K562 (cell line): ENCODE results near the gene TXNRD1. TPM values are rescaled to one million over a fixed set of nuclear protein-coding genes. Genes with fewer than 3 reads are reported as not detected.

Source experiments
- ATAC-seq: fragments of 200-7000 bp; cut with Tn5 transposase; 3 replicates; pipeline ENCODE4 v1.9.1; 2020; ENCODE audit warnings: moderate library complexity
- BruUV-seq: library from RNA; stranded (reverse); fragments of 400-500 nt; replicated peaks from 2 replicates; lab custom pipeline; 2021; lab: Mats Ljungman, UMichigan
- CTCF ChIA-PET: fragments of 300-600 bp; formaldehyde crosslinking; extraction: SDS; loops from one replicate; lab custom pipeline; 2021; ENCODE audit warnings: low intra/inter-chr PET ratio; lab: Yijun Ruan, JAX
- POLR2A ChIA-PET: fragments of 300-600, 350-650 bp; sonication (Branson Sonifier 250); formaldehyde crosslinking; extraction: SDS; loops from one replicate; lab custom pipeline; 2021; ENCODE audit warnings: antibody characterized with exemption, inconsistent platforms; lab: Yijun Ruan, JAX
- DNase-seq, 4 experiments: peaks; one replicate each; pipeline versions ENCODE4 v3.0.0 to v3.0.0-alpha.2; 2011 to 2018; ENCODE audit warnings: low spot score in 3 of 4, mixed read lengths in 3 of 4; ENCODE audit errors: extremely low read depth in 1 of 4
- FAIRE-seq: peaks from 2 replicates; lab custom pipeline; 2011; peaks lifted over from hg19 to GRCh38; lab: Jason Lieb, UNC
- H2AFZ ChIP-seq: 2 replicates; pipeline ENCODE4 v1.6.0; 2011; ENCODE audit warnings: low read depth, low read length, control low read depth, inconsistent platforms
- H3K27ac ChIP-seq: fragments of 200-600 bp; 3 replicates; pipeline ENCODE4 v1.8.0; 2011; ENCODE audit warnings: low read depth, mild to moderate bottlenecking, control low read depth, inconsistent platforms, low read length, moderate library complexity, mixed read lengths; ENCODE audit errors: extremely low read depth
- H3K27me3 ChIP-seq, 2 experiments: fragments of 300-600 bp in 1 of 2; 2 replicates in 1 of 2; 3 replicates in 1 of 2; pipeline versions ENCODE4 v1.6.0 to v1.8.0; 2011; ENCODE audit warnings: inconsistent platforms in 2 of 2, low read length in 2 of 2, mild to moderate bottlenecking in 1 of 2, mixed read lengths in 1 of 2, moderate library complexity in 1 of 2; ENCODE audit not compliant: control insufficient read depth in 2 of 2, insufficient read depth in 2 of 2
- H3K36me3 ChIP-seq: fragments of 300-600 bp; 3 replicates; pipeline ENCODE4 v1.8.0; 2011; ENCODE audit warnings: mild to moderate bottlenecking, low read length, inconsistent platforms; ENCODE audit not compliant: control insufficient read depth, insufficient read depth
- H3K4me1 ChIP-seq, 2 experiments: fragments of 200-600 bp in 1 of 2; replicated peaks in 1 of 2; 2 replicates in 1 of 2; 3 replicates in 1 of 2; pipeline versions ENCODE4 v1.5.1 to v1.8.0; 2011; ENCODE audit warnings: inconsistent platforms in 2 of 2, low read length in 2 of 2, mild to moderate bottlenecking in 1 of 2, mixed read lengths in 1 of 2, moderate library complexity in 1 of 2; ENCODE audit not compliant: control insufficient read depth in 2 of 2, insufficient read depth in 2 of 2
- H3K4me2 ChIP-seq: 2 replicates; pipeline ENCODE4 v1.6.1; 2011; ENCODE audit warnings: low read length, control low read depth, inconsistent platforms, mixed read lengths; ENCODE audit not compliant: insufficient read depth
- H3K4me3 ChIP-seq: fragments of 200-600 bp; sonication (generic), shearing (Covaris generic); 2 replicates; pipeline ENCODE4 v1.5.1; 2016; ENCODE audit warnings: control low read depth, inconsistent platforms
- H3K79me2 ChIP-seq: fragments of 200-600 bp; 3 replicates; pipeline ENCODE4 v1.8.0; 2011; ENCODE audit warnings: low read length, inconsistent platforms; ENCODE audit not compliant: control insufficient read depth, insufficient read depth
- H3K9ac ChIP-seq, 2 experiments: 2 replicates each; pipeline versions ENCODE4 v1.6.0 to v1.6.1; 2011; ENCODE audit warnings: low read depth in 2 of 2, low read length in 2 of 2, control low read depth in 1 of 2, inconsistent platforms in 1 of 2, mild to moderate bottlenecking in 1 of 2, mixed read lengths in 1 of 2; ENCODE audit not compliant: insufficient read depth in 1 of 2
- H3K9me1 ChIP-seq: one replicate; pipeline ENCODE4 v1.6.0; 2011; ENCODE audit warnings: inconsistent platforms, mild to moderate bottlenecking, low read length, moderate library complexity; ENCODE audit not compliant: control insufficient read depth, insufficient read depth
- H3K9me3 ChIP-seq: replicated peaks from 2 replicates; pipeline ENCODE4 v1.5.1; 2011; ENCODE audit warnings: low read depth, low read length, inconsistent platforms; ENCODE audit not compliant: control insufficient read depth, insufficient read depth
- H4K20me1 ChIP-seq: replicated peaks from 2 replicates; pipeline ENCODE4 v1.6.1; 2011; ENCODE audit warnings: low read length, inconsistent platforms, mixed read lengths; ENCODE audit not compliant: control insufficient read depth, insufficient read depth
- CC2D1A ChIP-seq: fragments of 450-650 bp; IDR thresholded peaks from 2 replicates; pipeline ENCODE4 v1.6.1; 2017; ENCODE audit warnings: mild to moderate bottlenecking
- CSDE1 ChIP-seq, 2 experiments: fragments of 450-650 bp; IDR thresholded peaks; 2 replicates each; pipeline ENCODE4 v1.6.1; 2016; ENCODE audit warnings: mild to moderate bottlenecking in 1 of 2
- DMBX1 ChIP-seq: fragments of 250-450 bp; sonication (Bioruptor Pico); IDR thresholded peaks from 2 replicates; pipeline ENCODE4 v1.8.0; 2022; ENCODE audit warnings: inconsistent platforms, mild to moderate bottlenecking, moderate library complexity, borderline replicate concordance
- ELF4 ChIP-seq: fragments of 450-650 bp; formaldehyde crosslinking; IDR thresholded peaks from 2 replicates; pipeline ENCODE4 v1.4.0; 2022; ENCODE audit warnings: missing genetic modification characterization
- FOXM1 ChIP-seq, 2 experiments: fragments of 450-650 bp in 1 of 2; sonication (generic) in 1 of 2; formaldehyde crosslinking in 1 of 2; IDR thresholded peaks; 2 replicates each; pipeline versions ENCODE4 v1.6.1 to v1.9.0; 2017 to 2022; ENCODE audit warnings: low read depth in 2 of 2, mild to moderate bottlenecking in 2 of 2, missing genetic modification reagents in 1 of 2, moderate library complexity in 1 of 2
- NCOA6 ChIP-seq: fragments of 450-650 bp; IDR thresholded peaks from 2 replicates; pipeline ENCODE4 v1.6.1; 2017; ENCODE audit warnings: mild to moderate bottlenecking
- SAP30 ChIP-seq: fragments of 200-600 bp; sonication (generic); IDR thresholded peaks from 2 replicates; pipeline ENCODE4 v1.6.1; 2012; ENCODE audit warnings: borderline replicate concordance, low read depth, mild to moderate bottlenecking, moderate library complexity, low read length, control low read depth, inconsistent platforms; ENCODE audit not compliant: insufficient read depth, poor library complexity, severe bottlenecking
- ZKSCAN1 ChIP-seq: fragments of 150-350 bp; IDR thresholded peaks from 2 replicates; pipeline ENCODE4 v1.6.1; 2016; ENCODE audit warnings: low read depth, low read length
- ZNF23 ChIP-seq: fragments of 250-450 bp; sonication (Bioruptor Pico); IDR thresholded peaks from 2 replicates; pipeline ENCODE4 v1.4.0; 2020; ENCODE audit warnings: mild to moderate bottlenecking
- WGBS: fragments of 100-300 bp; shearing (Covaris generic); methylation state at CpG from one replicate; pipeline ENCODE4 v1.1.6; 2016; ENCODE audit warnings: low coverage, mixed read lengths; ENCODE audit not compliant: insufficient coverage; ENCODE audit errors: missing lambda C conversion rate; 5-methylcytosine and 5-hydroxymethylcytosine counted together
- in situ Hi-C: fragments of 300-500 bp; cut with MboI; formaldehyde crosslinking; loops from 4 replicates; pipeline ENCODE4 v1.15.0; 2018; ENCODE audit warnings: inconsistent platforms, mixed read lengths
- intact Hi-C: fragments of 100-400 bp; cut with micrococcal nuclease; formaldehyde crosslinking; loops from 2 replicates; pipeline ENCODE4 v1.14.2; 2022
- polyA plus RNA-seq, 8 experiments: library from polyadenylated mRNA; depleted of rRNA in 4 of 8; stranded (reverse) in 5 of 8; unstranded in 3 of 8; fragments of >200 nt; fragmentation: Nextera tagmentation in 2 of 8; fragmentation: Illumina TruSeq in 1 of 8; extraction: Ambion mirVana in 2 of 8; extraction: Trizol in 1 of 8; gene quantifications; 2 replicates each; pipeline versions ENCODE4 v1.2.1 to v1.2.3, GENCODE V29; 2011 to 2014; ENCODE audit warnings: inconsistent platforms in 1 of 8, missing spikeins in 1 of 8
- total RNA-seq, 7 experiments: library from RNA; depleted of rRNA in 6 of 7; stranded (reverse); fragments of >200 nt in 6 of 7; fragmentation: Illumina TruSeq in 2 of 7; extraction: Trizol in 2 of 7; gene quantifications; 2 replicates each; pipeline versions ENCODE4 v1.2.1 to v1.2.3, GENCODE V29; 2011 to 2021; ENCODE audit warnings: low replicate concordance in 1 of 7
- TF ChIP-seq, protein P1 (sequence below): fragments of 250-450 bp; sonication (Bioruptor Pico); IDR thresholded peaks from 2 replicates; pipeline ENCODE4 v1.9.0; 2021; ENCODE audit warnings: mild to moderate bottlenecking, inconsistent platforms
- TF ChIP-seq, protein P2 (sequence below): fragments of 450-650 bp; IDR thresholded peaks from 2 replicates; pipeline ENCODE4 v1.6.1; 2016; ENCODE audit warnings: low read depth

TXNRD1 gene
- total and polyA plus RNA-seq, 9 of the 15 experiments (the other 6 are each of a cell fraction or from before 2014, with no cell fraction given), result 107 to 189 (median 146) TPM

GRCh38 chr12:104172570-104172947, 43.0 kb upstream of the TXNRD1 start:
- no peaks in the 10 kb centered on the region for H3K27me3 ChIP-seq

More at GRCh38 chr12:104172570-104172947, 43.0 kb upstream of the TXNRD1 start:
- CTCF ChIA-PET, result no interaction called here
- H2AFZ ChIP-seq, result peak overlapping the region; percentile 100
- H3K9me3 ChIP-seq, result no peaks in the 10 kb centered on the region
- no peaks in the 10 kb centered on the region for H3K36me3 ChIP-seq
- H3K4me1 ChIP-seq, result peaks cover 5 to 18% of the 10 kb centered on the region in 2 experiments; a peak in 4 of 5 replicates
- POLR2A ChIA-PET, result interaction anchor here (0.6 to 2.0 kb wide), 6 partner anchors 116 to 1031 kb away, joined by 3 to 10 read pairs (median 4); no protein-coding TSS in a partner anchor
- no TSS peak for BruUV-seq
- FAIRE-seq, result no peak
- no peaks in the 10 kb centered on the region for H4K20me1 ChIP-seq
- H3K79me2 ChIP-seq, result no peaks in the 10 kb centered on the region
- intact Hi-C loops, result loop anchor here (2.0 kb wide), 1 partner anchor 34 kb away; the partner anchor contains the start of gene NFYB
- TF ChIP-seq DMBX1 (no peak), CC2D1A (no peak), NCOA6 (no peak), FOXM1 (IDR thresholded peaks at IDR 0.05; ENCODE audit: low read depth) (no peak), FOXM1 (CRISPR knock-in tag; IDR thresholded peaks at IDR 0.05; ENCODE audit: low read depth) (no peak), ZKSCAN1 (no peak), CSDE1 (IDR thresholded peaks at IDR 0.05) (no peak), SAP30 (no peak), ELF4 (CRISPR knock-in tag) (no peak), ZNF23 (no peak)
- TF ChIP-seq, protein P1, sequence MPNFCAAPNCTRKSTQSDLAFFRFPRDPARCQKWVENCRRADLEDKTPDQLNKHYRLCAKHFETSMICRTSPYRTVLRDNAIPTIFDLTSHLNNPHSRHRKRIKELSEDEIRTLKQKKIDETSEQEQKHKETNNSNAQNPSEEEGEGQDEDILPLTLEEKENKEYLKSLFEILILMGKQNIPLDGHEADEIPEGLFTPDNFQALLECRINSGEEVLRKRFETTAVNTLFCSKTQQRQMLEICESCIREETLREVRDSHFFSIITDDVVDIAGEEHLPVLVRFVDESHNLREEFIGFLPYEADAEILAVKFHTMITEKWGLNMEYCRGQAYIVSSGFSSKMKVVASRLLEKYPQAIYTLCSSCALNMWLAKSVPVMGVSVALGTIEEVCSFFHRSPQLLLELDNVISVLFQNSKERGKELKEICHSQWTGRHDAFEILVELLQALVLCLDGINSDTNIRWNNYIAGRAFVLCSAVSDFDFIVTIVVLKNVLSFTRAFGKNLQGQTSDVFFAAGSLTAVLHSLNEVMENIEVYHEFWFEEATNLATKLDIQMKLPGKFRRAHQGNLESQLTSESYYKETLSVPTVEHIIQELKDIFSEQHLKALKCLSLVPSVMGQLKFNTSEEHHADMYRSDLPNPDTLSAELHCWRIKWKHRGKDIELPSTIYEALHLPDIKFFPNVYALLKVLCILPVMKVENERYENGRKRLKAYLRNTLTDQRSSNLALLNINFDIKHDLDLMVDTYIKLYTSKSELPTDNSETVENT, result no peak
- TF ChIP-seq, protein P2, sequence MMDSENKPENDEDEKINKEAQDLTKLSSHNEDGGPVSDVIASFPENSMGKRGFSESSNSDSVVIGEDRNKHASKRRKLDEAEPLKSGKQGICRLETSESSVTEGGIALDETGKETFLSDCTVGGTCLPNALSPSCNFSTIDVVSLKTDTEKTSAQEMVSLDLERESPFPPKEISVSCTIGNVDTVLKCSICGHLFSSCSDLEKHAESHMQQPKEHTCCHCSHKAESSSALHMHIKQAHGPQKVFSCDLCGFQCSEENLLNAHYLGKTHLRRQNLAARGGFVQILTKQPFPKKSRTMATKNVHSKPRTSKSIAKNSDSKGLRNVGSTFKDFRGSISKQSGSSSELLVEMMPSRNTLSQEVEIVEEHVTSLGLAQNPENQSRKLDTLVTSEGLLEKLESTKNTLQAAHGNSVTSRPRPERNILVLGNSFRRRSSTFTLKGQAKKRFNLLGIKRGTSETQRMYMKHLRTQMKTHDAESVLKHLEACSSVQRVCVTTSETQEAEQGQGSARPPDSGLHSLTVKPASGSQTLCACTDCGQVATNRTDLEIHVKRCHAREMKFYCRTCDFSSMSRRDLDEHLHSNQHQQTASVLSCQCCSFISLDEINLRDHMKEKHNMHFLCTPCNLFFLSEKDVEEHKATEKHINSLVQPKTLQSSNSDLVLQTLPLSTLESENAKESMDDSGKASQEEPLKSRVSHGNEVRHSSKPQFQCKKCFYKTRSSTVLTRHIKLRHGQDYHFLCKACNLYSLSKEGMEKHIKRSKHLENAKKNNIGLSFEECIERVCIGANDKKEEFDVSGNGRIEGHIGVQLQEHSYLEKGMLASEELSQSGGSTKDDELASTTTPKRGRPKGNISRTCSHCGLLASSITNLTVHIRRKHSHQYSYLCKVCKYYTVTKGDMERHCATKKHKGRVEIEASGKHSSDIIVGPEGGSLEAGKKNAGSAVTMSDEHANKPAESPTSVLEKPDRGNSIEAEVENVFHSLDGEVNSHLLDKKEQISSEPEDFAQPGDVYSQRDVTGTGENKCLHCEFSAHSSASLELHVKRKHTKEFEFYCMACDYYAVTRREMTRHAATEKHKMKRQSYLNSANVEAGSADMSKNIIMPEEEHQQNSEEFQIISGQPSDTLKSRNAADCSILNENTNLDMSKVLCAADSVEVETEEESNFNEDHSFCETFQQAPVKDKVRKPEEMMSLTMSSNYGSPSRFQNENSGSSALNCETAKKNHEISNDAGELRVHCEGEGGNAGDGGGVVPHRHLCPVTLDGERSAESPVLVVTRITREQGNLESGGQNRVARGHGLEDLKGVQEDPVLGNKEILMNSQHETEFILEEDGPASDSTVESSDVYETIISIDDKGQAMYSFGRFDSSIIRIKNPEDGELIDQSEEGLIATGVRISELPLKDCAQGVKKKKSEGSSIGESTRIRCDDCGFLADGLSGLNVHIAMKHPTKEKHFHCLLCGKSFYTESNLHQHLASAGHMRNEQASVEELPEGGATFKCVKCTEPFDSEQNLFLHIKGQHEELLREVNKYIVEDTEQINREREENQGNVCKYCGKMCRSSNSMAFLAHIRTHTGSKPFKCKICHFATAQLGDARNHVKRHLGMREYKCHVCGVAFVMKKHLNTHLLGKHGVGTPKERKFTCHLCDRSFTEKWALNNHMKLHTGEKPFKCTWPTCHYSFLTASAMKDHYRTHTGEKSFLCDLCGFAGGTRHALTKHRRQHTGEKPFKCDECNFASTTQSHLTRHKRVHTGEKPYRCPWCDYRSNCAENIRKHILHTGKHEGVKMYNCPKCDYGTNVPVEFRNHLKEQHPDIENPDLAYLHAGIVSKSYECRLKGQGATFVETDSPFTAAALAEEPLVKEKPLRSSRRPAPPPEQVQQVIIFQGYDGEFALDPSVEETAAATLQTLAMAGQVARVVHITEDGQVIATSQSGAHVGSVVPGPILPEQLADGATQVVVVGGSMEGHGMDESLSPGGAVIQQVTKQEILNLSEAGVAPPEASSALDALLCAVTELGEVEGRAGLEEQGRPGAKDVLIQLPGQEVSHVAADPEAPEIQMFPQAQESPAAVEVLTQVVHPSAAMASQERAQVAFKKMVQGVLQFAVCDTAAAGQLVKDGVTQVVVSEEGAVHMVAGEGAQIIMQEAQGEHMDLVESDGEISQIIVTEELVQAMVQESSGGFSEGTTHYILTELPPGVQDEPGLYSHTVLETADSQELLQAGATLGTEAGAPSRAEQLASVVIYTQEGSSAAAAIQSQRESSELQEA, result no peak
- TF ChIP-seq, all 486 proteins: peak for 0
- no peak overlapping the region for H3K27ac ChIP-seq
- in situ Hi-C loops, result no loop called here
- H3K4me2 ChIP-seq, result peak overlapping the region; percentile 48
- DNase-seq (peak in 1 of 4 experiments; percentile 35), ATAC-seq (no peak)
- H3K9ac ChIP-seq, result no peak overlapping the region
- no peaks in the 10 kb centered on the region for H3K9me1 ChIP-seq
- H3K4me3 ChIP-seq, result no peak overlapping the region
- WGBS, result 42% methylated on average over 6 of the region's 6 CpGs
